ENCODE results near the gene DLG2. TPM values are rescaled to one million over a fixed set of nuclear protein-coding genes. Genes with fewer than 3 reads are reported as not detected.

DLG2 gene
- total and polyA plus RNA-seq, 11 donors = 2.4 to 13.9 (median 7.1) TPM

GRCh38 chr11:84886344-84886743 is 740.8 kb downstream of the DLG2 start:
- Histone ChIP-seq H3K27ac (peak overlapping the region in 6 of 12 donors; percentile 7 to 70 (median 38)), H3K36me3 (no peaks in the 10 kb centered on the region), H3K27me3 (no peaks in the 10 kb centered on the region), H3K9me3 (no peaks in the 10 kb centered on the region), H3K4me3 (no peak overlapping the region), H3K4me1 (peaks cover 0 to 29% (median 5%) of the 10 kb centered on the region in 12 donors)
- WGBS, 4 donors = 6 to 20% (median 10%) methylated on average over 1 of the region's 1 CpG
- no peak for TF ChIP-seq CTCF (IDR thresholded peaks at IDR 0.05)
- no peak for TF ChIP-seq POLR2A (IDR thresholded peaks at IDR 0.05)
- peak; percentile 50 to 89 (median 70) for ATAC-seq
- intact Hi-C loops (cut with DNase I) = no loop called here
- DNase-seq = peak in 2 of 5 donors; percentile 8 to 28

GRCh38 chr11:84884836-84885235 is 742.3 kb downstream of the DLG2 start:
- peaks cover 0 to 25% (median 5%) of the 10 kb centered on the region in 12 donors for H3K4me1 ChIP-seq
- TF ChIP-seq CTCF (IDR thresholded peaks at IDR 0.05) (peak in 1 of 12 donors; percentile 5), POLR2A (IDR thresholded peaks at IDR 0.05) (no peak)
- WGBS, 4 donors = 78 to 96% (median 93%) methylated on average over 2 of the region's 2 CpGs
- intact Hi-C loops (cut with DNase I) = no loop called here
- ATAC-seq (no peak), DNase-seq (no peak)
- H3K4me3 ChIP-seq = no peak overlapping the region
- H3K9me3 ChIP-seq = no peaks in the 10 kb centered on the region
- H3K27me3 ChIP-seq = no peaks in the 10 kb centered on the region
- H3K36me3 ChIP-seq = no peaks in the 10 kb centered on the region
- H3K27ac ChIP-seq = no peak overlapping the region

GRCh38 chr11:84882056-84882455 is 745.1 kb downstream of the DLG2 start:
- no peak overlapping the region for H3K27ac ChIP-seq
- no peak for ATAC-seq
- H3K9me3 ChIP-seq = peaks cover 0 to 2% (median 0%) of the 10 kb centered on the region in 12 donors
- H3K4me1 ChIP-seq = peaks cover 0 to 22% (median 5%) of the 10 kb centered on the region in 12 donors
- TF ChIP-seq CTCF (IDR thresholded peaks at IDR 0.05) (no peak), POLR2A (IDR thresholded peaks at IDR 0.05) (no peak)
- intact Hi-C loops (cut with DNase I) = no loop called here
- H3K27me3 ChIP-seq = no peaks in the 10 kb centered on the region
- no peak overlapping the region for H3K4me3 ChIP-seq
- WGBS, 4 donors = 58 to 73% (median 62%) methylated on average over 2 of the region's 2 CpGs
- H3K36me3 ChIP-seq = no peaks in the 10 kb centered on the region
- DNase-seq = no peak

GRCh38 chr11:84871116-84871515 is 756.0 kb downstream of the DLG2 start:
- no peak for DNase-seq
- Histone ChIP-seq H3K36me3 (no peaks in the 10 kb centered on the region), H3K27ac (no peak overlapping the region), H3K9me3 (peaks cover 0 to 2% (median 0%) of the 10 kb centered on the region in 12 donors), H3K4me3 (no peak overlapping the region), H3K27me3 (no peaks in the 10 kb centered on the region), H3K4me1 (peaks cover 0 to 9% (median 0%) of the 10 kb centered on the region in 12 donors)
- 90 to 98% (median 92%) methylated on average over 2 of the region's 2 CpGs for WGBS, 4 donors
- TF ChIP-seq CTCF (IDR thresholded peaks at IDR 0.05) = no peak
- TF ChIP-seq POLR2A (IDR thresholded peaks at IDR 0.05) = no peak
- no peak for ATAC-seq
- intact Hi-C loops (cut with DNase I) = no loop called here
